NB4 (cell line): ENCODE results near the gene TNFRSF6B.

Experiments used
- CTCF ChIP-seq: IDR thresholded peaks from one replicate; pipeline ENCODE4 v1.5.1; 2012; ENCODE audit warnings: low read depth, low read length
- MAX ChIP-seq: IDR thresholded peaks from 2 replicates; pipeline ENCODE4 v1.6.1; 2011; ENCODE audit warnings: low read depth, low read length
- MYC ChIP-seq: IDR thresholded peaks from 2 replicates; pipeline ENCODE4 v1.6.1; 2011; ENCODE audit warnings: low read depth, low read length
- POLR2A ChIP-seq: IDR thresholded peaks from 2 replicates; pipeline ENCODE4 v1.6.1; 2011; ENCODE audit warnings: mild to moderate bottlenecking; ENCODE audit not compliant: insufficient read length; ENCODE audit errors: extremely low read depth

- TF ChIP-seq POLR2A, result no peak
- TF ChIP-seq CTCF, result no peak
- no peak for TF ChIP-seq MAX
- TF ChIP-seq MYC, result no peak
These were observed 8.9 kb upstream of the TNFRSF6B start for GRCh38 chr20:63687419-63688178.
